Fibroblast of skin of left biceps (primary cell): ENCODE data around the gene RNF130.
"Not testable (repeated sequence)": the region's sequence is repeated elsewhere in the genome, so short reads cannot be mapped to it uniquely, and the experiment has no call there.

Source experiments
- DNase-seq, 2 experiments: peaks; one replicate each; pipeline ENCODE4 v3.0.0-alpha.2; 2013; ENCODE audit warnings: low read depth in 2 of 2

RNF130 gene

GRCh38 chr5:180018347-180019060 is 53.1 kb downstream of the RNF130 start:
- no peak for DNase-seq

DNA sequence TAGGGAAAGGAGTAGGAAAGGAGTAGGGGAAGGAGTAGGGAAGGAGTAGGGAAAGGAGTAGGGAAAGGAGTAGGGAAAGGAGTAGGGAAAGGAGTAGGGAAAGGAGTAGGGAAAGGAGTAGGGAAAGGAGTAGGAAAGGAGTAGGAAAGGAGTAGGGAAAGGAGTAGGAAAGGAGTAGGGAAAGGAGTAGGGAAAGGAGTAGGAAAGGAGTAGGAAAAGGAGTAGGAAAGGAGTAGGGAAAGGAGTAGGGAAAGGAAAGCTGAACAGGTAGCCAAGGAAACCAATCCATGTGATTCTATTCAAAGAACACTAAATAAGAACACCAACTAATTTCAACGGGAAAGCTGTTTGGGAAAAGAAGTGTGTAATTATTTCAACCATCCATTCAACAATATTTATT is 56.0 kb downstream of the RNF130 start:
- DNase-seq: not testable (repeated sequence)

DNA sequence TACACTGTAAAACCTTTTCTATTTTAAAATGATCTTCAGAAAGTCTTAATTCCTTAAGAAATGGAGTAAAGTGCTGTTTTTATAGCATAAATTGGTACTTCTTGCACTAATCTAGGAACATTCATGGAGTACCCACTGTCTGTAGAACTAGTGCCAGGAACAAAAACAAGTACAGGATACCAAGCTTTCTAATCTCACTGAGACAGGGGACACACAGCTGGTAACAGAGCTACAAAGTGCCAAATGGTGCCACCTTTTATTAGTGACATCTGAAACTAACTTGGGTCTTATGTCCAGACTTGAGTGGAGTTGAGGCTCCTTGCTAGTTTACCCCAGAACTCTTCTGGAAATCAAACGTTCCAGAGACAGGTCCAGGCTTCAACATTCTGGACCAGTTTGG is 57.9 kb downstream of the RNF130 start:
- DNase-seq: no peak

DNA sequence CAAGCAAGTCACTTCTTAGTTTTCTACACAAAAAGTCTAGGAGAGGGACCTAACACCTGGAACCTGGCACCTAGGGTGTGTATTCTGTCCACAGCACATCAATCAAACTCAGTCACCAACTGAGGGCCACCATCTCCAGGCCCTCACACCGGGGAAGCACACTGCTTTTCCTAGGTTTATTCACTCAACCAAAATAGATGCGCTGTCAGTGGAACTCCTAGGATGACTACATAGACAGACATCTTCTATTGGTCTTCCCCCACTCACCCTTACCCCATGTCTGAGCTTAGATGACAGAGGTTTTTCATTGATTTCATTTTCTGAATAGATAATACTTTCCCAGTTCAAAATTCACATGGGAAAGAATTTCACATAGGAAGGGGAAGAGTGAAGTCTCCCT is 59.2 kb downstream of the RNF130 start:
- DNase-seq: no peak

- DNase-seq: no peak
Observed at GRCh38 chr5:180010636-180011035, 60.9 kb downstream of the RNF130 start.

- no peak for DNase-seq
Observed at GRCh38 chr5:180009581-180009980, 62.0 kb downstream of the RNF130 start.

DNA sequence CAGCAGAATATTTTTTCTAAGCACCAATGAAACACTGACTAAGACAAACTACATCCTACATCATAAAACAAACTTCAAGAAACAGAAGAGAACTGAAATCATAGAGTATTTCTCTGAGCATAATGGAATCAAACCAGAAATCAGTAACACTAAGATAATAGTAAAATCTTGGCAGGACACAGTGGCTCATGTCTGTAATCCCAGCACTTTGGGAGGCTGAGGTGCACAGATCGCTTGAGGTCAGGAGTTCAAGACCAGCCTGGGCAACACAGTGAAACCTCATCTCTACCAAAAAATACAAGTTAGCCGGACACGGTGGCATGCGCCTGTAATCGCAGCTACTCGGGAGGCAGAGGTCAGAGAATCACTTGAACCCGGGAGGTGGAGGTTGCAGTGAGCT is 63.1 kb downstream of the RNF130 start:
- no peak for DNase-seq

DNA sequence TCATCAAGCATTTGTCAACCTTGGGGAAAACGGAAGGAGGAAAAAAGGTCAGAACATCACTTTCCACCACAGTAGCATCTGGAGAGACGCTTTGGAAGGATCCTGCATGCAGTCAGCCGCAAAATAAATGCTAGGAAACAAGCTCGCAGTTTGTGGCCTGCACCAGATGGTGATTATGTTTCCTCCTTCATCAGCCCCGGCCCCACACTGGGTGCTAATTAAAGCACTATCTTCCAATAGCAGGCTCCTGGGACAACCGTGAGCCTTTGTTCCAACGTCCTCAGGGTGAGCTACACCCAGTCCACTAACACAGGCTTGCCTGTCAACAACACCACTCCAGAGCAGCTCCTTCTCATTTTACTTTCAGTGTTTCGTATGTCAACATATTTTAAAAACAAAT is 64.0 kb downstream of the RNF130 start:
- DNase-seq: no peak

- peak; percentile 23 to 34 for DNase-seq
Observed at GRCh38 chr5:180006141-180006540, 65.4 kb downstream of the RNF130 start.

DNA sequence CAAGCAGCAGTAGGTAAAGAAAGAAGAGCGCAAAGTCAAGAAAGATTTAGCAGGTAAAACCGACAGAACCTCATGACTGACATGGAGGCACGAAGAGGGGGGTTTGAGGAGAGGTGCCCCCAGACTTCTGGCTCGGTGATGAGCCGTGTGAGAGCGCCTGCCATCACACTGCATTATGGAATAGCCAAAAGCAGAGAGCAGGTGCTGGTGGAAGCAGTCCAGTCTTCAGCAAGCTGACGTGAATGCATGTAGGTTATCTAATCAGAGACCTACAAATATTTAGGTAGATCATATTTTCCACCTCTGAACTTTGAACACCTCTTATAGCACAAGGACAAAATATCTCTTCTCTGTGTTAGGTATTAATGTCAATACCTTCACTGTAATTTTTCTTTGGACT is 68.4 kb downstream of the RNF130 start:
- no peak for DNase-seq

DNA sequence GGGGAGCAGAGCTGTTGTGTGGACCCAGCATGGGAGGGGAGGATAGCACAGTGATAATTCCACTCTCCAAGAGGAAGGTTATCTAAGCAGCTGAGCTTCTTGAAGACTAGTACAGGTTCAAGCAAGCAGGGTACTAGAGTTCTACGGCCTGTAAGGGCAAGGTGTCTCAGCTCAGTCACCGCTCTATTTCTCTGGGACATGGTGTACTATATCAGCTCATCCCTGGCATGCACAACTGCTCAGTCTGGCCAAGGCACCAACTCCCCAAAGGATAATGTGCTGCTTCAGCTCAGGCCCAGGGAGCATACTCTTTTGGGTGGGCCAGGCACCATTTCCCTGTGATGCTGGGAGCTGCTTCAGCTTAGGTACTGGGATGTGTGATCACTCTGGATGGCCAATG is 69.8 kb downstream of the RNF130 start:
- DNase-seq: no peak

GRCh38 chr5:180001136-180001535 is 70.4 kb downstream of the RNF130 start:
- no peak for DNase-seq

DNA sequence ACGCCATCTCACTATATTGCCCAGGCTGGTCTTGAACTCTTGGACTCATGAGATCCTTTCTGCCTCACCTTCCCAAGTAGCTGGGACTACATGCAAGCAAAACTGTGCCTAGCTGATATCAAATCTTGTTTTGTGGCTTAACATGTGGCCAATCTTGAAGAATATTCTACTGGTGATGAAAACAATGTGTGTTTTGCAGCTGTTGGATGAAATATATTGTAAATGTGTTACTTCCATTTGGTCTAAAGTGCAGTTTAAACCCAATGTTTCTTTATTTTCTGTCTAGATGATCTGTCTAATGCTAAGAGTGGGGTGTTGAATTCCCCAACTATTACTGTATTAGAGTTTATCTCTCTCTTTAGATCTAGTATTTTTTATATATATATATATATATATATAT is 73.1 kb downstream of the RNF130 start:
- no peak for DNase-seq

GRCh38 chr5:179994583-179995323 is 76.8 kb downstream of the RNF130 start:
- DNase-seq: no peak

DNA sequence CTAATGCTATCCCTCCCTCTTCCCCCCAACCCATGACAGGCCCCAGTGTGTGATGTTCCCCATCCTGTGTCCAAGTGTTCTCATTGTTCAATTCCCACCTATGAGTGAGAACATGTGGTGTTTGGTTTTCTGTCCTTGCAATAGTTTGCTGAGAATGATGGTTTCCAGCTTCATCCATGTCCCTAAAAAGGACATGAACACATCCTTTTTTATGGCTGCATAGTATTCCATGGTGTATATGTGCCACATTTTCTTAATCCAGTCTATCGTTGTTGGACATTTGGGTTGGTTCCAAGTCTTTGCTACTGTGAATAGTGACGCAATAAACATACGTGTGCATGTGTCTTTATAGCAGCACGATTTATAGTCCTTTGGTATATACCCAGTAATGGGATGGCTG is 78.7 kb downstream of the RNF130 start:
- not testable (repeated sequence) for DNase-seq

DNA sequence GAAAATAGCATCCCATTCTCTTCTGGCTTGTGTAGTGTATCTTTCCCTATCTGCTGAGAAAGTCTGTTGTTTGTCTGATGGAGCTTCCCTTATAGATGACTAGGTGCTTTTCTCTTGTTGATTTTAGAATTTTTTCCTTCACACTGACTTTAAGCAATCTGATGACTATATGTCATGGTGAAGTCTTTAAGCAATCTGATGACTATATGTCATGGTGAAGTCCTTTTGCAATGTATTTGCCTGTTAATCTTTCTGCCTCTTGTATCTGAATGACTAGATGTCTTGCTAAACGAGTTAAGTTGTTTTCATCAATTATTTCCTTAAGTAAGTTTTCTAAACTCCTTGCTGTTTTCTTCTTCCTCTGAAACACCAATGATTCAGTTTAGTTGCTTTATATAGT is 80.5 kb downstream of the RNF130 start:
- DNase-seq: no peak

DNA sequence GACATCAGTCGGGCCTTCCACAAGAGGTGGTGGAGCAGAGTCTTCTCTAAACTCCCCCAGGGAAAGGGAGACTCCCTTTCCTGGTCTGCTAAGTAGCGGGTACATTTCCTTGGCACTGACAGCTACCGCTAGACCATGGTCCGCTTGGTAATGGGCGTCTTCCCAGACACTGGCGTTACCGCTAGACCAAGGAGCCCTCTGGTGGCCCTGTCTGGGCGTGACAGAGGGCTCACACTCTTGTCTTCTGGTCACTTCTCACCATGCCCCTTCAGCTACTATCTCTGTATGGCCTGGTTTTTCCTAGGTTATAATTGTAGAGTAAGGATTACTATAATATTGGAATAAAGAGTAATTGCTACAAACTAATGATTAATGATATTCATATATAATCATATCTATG is 81.0 kb downstream of the RNF130 start:
- DNase-seq: not testable (repeated sequence)

DNA sequence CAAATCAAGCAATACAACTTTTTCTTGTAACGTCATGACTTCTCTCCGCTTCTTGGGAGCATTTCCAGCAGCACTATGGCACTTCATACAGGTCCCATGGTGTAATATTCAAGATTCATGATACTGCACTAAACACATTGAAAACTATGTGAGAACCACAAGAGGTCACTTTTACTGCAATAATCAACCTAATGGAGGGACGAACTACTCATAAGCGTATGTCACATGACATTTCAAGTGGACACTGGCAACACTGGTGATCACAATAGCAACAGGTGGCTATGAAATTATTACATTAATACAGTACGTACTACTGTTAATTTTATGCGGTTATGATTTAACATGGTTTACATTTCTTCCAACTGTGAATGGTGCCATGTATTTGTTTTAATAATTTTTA is 85.2 kb downstream of the RNF130 start:
- DNase-seq: no peak

- DNase-seq: no peak
Observed at GRCh38 chr5:179981636-179982035, 89.9 kb downstream of the RNF130 start.

- DNase-seq: no peak
Observed at GRCh38 chr5:179980767-179981166, 90.8 kb downstream of the RNF130 start.

DNA sequence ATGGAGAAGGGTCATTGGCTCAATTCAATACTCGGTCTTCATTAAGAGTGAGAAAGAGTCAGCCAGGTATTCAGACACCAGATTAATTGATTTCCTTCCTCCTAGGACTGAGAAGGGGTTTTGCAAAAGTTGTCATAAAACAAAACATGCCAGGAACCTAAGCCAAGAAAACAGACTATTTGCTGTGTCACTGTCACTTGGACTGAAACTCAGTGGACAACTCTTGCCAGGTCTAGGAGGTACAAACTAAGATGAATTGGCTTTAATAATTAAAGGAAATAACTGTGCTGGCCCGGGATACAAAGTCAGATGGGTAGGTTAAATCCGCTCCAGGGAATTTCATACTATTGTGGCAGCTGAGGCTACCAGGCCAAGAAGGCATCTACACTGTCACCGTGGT is 92.8 kb downstream of the RNF130 start:
- DNase-seq: no peak

DNA sequence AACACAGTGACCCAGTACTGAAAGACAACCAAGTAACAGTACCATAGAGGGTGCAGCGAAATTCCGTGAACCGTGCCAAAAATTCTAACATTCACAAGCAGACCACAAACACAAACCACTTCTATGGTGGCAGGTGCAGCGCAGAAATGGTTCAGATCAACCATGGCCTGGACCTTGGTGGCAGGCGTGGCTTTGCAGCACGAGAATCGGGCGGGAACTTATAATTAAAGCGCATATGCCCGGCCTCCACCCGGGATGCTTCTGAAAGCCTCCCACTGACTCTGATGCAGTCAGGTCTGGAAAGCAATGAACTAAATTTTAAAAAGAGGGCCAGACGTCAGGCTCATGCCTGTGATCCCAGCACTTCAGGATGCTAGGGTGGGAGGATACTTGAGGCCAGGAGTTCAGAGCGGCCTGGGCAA is 95.8 kb downstream of the RNF130 start:
- no peak for DNase-seq

DNA sequence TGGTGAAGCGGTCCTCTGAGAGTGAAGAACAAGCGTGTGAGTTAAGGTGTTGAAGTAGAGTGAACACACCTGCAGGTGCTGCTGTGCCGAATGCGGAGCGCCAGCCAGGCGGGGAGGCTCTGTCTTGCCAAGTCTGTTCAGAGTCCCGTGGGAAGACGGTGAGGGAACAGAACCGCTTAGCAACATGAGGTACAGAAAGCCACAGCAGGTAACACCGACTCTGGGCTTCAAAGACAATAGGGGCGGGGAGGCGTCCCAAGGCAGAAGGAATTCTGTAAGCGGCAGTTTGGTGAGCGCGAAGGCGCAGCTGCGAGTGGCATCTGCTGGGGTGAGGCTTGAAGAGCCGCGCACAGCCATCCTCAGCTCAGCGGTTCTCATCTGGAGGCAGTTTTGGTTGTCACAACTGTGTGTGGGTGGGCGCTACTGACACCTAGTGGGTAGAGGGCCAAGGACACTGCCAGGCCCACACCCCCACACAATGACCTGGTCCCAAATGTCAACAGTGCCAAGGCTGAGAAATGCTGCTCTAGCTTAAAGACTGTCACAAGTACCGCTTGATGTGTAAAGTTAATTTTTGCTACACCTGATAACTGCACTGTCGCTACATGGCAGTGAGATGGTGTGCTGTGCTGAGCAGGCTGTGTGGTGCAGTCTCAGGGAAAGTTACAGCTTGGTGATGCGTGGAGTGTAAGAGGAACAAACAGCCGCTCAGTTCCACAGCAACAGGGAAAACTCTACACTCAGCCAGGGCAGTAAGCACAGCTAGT is 96.4 kb downstream of the RNF130 start:
- DNase-seq: no peak
